Endodermal cell (in vitro differentiated cells): ENCODE results near the gene NUMBL. TPM values are rescaled to one million over a fixed set of nuclear protein-coding genes. Genes with fewer than 3 reads are reported as not detected.

Experiments
- DNase-seq: peaks from one replicate; pipeline ENCODE4 v3.0.0-alpha.2; 2017
- H3K27ac ChIP-seq: 2 replicates; pipeline ENCODE4 v1.5.1; 2013; ENCODE audit warnings: mild to moderate bottlenecking, low read depth, low read length, moderate library complexity
- H3K27me3 ChIP-seq: 2 replicates; pipeline ENCODE4 v1.6.1; 2013; ENCODE audit warnings: mild to moderate bottlenecking, low read length, moderate library complexity; ENCODE audit not compliant: insufficient read depth, control insufficient read depth, poor library complexity, severe bottlenecking
- H3K36me3 ChIP-seq: 2 replicates; pipeline ENCODE4 v1.7.0; 2013; ENCODE audit warnings: mild to moderate bottlenecking, low read length, moderate library complexity; ENCODE audit not compliant: control insufficient read depth, insufficient read depth
- H3K4me1 ChIP-seq: one replicate; pipeline ENCODE4 v1.7.0; 2013; ENCODE audit warnings: low read length; ENCODE audit not compliant: control insufficient read depth, insufficient read depth
- H3K4me3 ChIP-seq: 2 replicates; pipeline ENCODE4 v1.5.1; 2013; ENCODE audit warnings: mild to moderate bottlenecking, low read length, moderate library complexity
- H3K9ac ChIP-seq: 2 replicates; pipeline ENCODE4 v1.6.1; 2013; ENCODE audit warnings: mild to moderate bottlenecking, low read length, moderate library complexity; ENCODE audit not compliant: poor library complexity, severe bottlenecking; ENCODE audit errors: extremely low read depth
- H3K9me3 ChIP-seq: 2 replicates; pipeline ENCODE4 v1.6.1; 2013; ENCODE audit warnings: mild to moderate bottlenecking, low read length, moderate library complexity; ENCODE audit not compliant: control insufficient read depth
- H3K27ac Mint-ChIP-seq: 2 replicates; pipeline ENCODE4 v1.8.0; 2020; ENCODE audit warnings: mixed read lengths
- H3K27me3 Mint-ChIP-seq: 2 replicates; pipeline ENCODE4 v1.8.0; 2021; ENCODE audit warnings: mild to moderate bottlenecking, mixed read lengths; ENCODE audit not compliant: insufficient read depth
- H3K36me3 Mint-ChIP-seq: 2 replicates; pipeline ENCODE4 v1.8.0; 2020; ENCODE audit warnings: low read depth, mixed read lengths
- H3K4me1 Mint-ChIP-seq: 2 replicates; pipeline ENCODE4 v1.8.0; 2020; ENCODE audit warnings: mixed read lengths
- H3K4me3 Mint-ChIP-seq: 2 replicates; pipeline ENCODE4 v1.8.0; 2020; ENCODE audit warnings: mild to moderate bottlenecking, moderate library complexity, mixed read lengths
- H3K9me3 Mint-ChIP-seq: 2 replicates; pipeline ENCODE4 v1.8.0; 2020; ENCODE audit warnings: mild to moderate bottlenecking, mixed read lengths
- WGBS, 2 experiments: methylation state at CpG; one replicate each; pipeline versions ENCODE4 v1.1.5 to v1.1.7; 2013; ENCODE audit warnings: missing lambda C conversion rate in 2 of 2, mixed read lengths in 1 of 2; ENCODE audit not compliant: insufficient coverage in 1 of 2, insufficient read length in 1 of 2; 5-methylcytosine and 5-hydroxymethylcytosine counted together
- total RNA-seq, 2 donors: library from RNA; stranded (reverse); fragmentation: NEBNext Ultra II Directional in 1 of 2; extraction: Animal tissue kit (Norgen Biotek cat#: 25700) in 1 of 2; gene quantifications; 2 replicates in 1 of 2; 3 replicates in 1 of 2; pipeline ENCODE4 v1.2.1, GENCODE V29; 2021
- TF ChIP-seq, protein P1 (sequence below): fragments of 200-600 bp; sonication (generic); conservative IDR thresholded peaks from 2 replicates; pipeline ENCODE4 v1.5.0; 2021; ENCODE audit warnings: antibody characterized with exemption, mild to moderate bottlenecking

NUMBL gene
- total RNA-seq, 2 donors from 2014 or later = 32.7 to 46.9 TPM

GRCh38 chr19:40726279-40726678 is 35.8 kb upstream of the NUMBL start:
- H3K36me3 ChIP-seq = peaks cover 62% of the 10 kb centered on the region
- DNase-seq = no peak
- peaks cover 65% of the 10 kb centered on the region for H3K36me3 Mint-ChIP-seq
- no peaks in the 10 kb centered on the region for H3K4me1 ChIP-seq
- H3K4me3 ChIP-seq = no peak overlapping the region
- H3K4me3 Mint-ChIP-seq = no peak overlapping the region
- H3K27me3 ChIP-seq = no peaks in the 10 kb centered on the region
- H3K27me3 Mint-ChIP-seq = no peaks in the 10 kb centered on the region
- H3K27ac ChIP-seq = no peak overlapping the region
- H3K27ac Mint-ChIP-seq = no peak overlapping the region
- no peaks in the 10 kb centered on the region for H3K9me3 ChIP-seq
- no peak overlapping the region for H3K9ac ChIP-seq
- TF ChIP-seq, protein P1, sequence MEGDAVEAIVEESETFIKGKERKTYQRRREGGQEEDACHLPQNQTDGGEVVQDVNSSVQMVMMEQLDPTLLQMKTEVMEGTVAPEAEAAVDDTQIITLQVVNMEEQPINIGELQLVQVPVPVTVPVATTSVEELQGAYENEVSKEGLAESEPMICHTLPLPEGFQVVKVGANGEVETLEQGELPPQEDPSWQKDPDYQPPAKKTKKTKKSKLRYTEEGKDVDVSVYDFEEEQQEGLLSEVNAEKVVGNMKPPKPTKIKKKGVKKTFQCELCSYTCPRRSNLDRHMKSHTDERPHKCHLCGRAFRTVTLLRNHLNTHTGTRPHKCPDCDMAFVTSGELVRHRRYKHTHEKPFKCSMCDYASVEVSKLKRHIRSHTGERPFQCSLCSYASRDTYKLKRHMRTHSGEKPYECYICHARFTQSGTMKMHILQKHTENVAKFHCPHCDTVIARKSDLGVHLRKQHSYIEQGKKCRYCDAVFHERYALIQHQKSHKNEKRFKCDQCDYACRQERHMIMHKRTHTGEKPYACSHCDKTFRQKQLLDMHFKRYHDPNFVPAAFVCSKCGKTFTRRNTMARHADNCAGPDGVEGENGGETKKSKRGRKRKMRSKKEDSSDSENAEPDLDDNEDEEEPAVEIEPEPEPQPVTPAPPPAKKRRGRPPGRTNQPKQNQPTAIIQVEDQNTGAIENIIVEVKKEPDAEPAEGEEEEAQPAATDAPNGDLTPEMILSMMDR = no peak
- no peaks in the 10 kb centered on the region for H3K4me1 Mint-ChIP-seq
- WGBS, 2 experiments = 93 to 97% methylated on average over 4 of the region's 4 CpGs
- H3K9me3 Mint-ChIP-seq = no peaks in the 10 kb centered on the region

DNA sequence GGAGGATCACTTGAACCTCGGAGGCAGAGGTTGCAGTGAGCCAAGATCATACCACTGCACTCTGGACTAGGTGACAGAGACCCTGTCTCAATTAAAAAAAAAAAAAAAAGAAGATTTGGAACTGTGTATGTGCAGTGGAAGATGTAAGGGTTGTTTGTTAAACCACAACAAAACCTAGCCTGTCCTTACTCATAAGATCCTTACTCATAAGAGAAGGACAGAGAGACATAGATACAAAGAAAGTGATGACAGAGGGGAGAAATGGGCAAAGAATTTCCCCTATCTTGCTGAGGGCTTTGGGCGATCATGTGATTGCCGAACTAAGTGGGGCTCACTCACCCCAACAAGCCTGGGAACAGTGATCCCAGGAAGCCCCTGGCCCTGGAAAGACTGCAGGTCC is 34.4 kb upstream of the NUMBL start:
- no peak overlapping the region for H3K4me3 Mint-ChIP-seq
- H3K27me3 ChIP-seq = no peaks in the 10 kb centered on the region
- no peaks in the 10 kb centered on the region for H3K9me3 Mint-ChIP-seq
- H3K36me3 Mint-ChIP-seq = peaks cover 69% of the 10 kb centered on the region
- no peak overlapping the region for H3K9ac ChIP-seq
- WGBS, 2 experiments = 96 to 100% methylated on average over 3 of the region's 3 CpGs
- H3K9me3 ChIP-seq = no peaks in the 10 kb centered on the region
- H3K4me3 ChIP-seq = no peak overlapping the region
- H3K4me1 ChIP-seq = no peaks in the 10 kb centered on the region
- H3K27ac Mint-ChIP-seq = no peak overlapping the region
- DNase-seq = no peak
- no peaks in the 10 kb centered on the region for H3K27me3 Mint-ChIP-seq
- H3K27ac ChIP-seq = no peak overlapping the region
- TF ChIP-seq, protein P1 = no peak
- no peaks in the 10 kb centered on the region for H3K4me1 Mint-ChIP-seq
- peaks cover 61% of the 10 kb centered on the region for H3K36me3 ChIP-seq

DNA sequence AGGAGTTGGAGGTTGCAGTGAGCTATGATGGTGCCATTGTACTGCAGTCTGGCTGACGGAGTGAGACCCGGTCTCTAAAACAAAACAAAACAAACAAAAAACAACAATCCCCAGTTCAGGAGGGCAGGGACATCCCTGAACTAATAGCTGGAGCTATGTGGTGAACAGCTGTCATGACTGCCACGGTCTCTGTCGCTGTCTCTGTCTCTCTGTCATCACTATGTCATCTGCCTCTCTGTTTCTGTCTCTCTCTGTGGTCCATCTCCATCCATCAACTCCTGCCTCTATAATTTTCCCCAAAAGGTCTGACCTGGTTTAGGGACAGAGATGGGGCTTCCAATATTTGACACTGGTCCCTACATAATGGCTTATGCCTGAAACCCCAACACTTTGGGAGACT is 33.9 kb upstream of the NUMBL start:
- TF ChIP-seq, protein P1 = no peak
- Mint-ChIP-seq H3K4me1 (no peaks in the 10 kb centered on the region), H3K9me3 (no peaks in the 10 kb centered on the region), H3K4me3 (no peak overlapping the region), H3K27me3 (no peaks in the 10 kb centered on the region), H3K36me3 (peaks cover 68% of the 10 kb centered on the region), H3K27ac (no peak overlapping the region)
- no peaks in the 10 kb centered on the region for H3K4me1 ChIP-seq
- no peaks in the 10 kb centered on the region for H3K27me3 ChIP-seq
- H3K9me3 ChIP-seq = no peaks in the 10 kb centered on the region
- H3K27ac ChIP-seq = no peak overlapping the region
- no peak overlapping the region for H3K9ac ChIP-seq
- DNase-seq = no peak
- no peak overlapping the region for H3K4me3 ChIP-seq
- 95 to 100% methylated on average over 1 to 4 of the region's 4 CpGs for WGBS, 2 experiments
- H3K36me3 ChIP-seq = peaks cover 57% of the 10 kb centered on the region
